Measurements from ENCODE around the gene NEURL1B. TPM values are rescaled to one million over a fixed set of nuclear protein-coding genes. Genes with fewer than 3 reads are reported as not detected.

The NEURL1B gene
- total RNA-seq, 2 donors from 2014 or later: 4.9 to 6.3 TPM

DNA sequence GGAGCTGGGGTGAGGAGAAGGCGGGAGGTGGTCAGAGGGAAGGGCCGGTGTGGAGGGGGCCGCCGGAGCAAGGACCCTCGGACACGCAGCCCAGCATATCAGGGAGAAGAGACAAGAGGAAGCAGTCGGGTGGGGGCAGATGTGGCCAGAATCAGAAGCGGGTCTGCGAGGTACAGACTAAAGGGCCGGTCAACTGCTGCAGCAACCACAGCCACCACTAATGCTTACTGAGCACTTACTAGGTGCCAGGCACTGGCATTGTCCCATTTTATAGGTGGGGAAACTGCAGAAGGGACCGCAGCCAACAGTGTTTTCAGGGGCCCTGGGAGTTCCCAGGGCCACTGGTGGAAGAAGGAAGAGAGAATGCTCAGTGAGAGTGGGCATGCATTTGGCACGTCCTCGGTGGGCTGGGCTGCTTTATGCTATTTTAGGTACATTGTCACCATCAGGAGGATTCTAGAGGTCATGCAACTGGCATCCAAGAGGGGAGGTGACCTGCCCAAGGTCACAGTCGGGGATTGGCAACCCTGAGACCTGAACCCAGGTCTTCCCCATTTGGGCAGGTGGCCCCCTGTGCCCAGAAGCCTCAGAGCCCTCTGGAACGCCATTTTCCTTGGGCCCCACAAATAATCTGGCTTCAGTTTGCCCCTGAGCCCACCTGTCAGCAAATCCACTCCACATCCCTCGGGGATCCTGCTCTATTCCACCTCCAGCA is 76.6 kb downstream of the NEURL1B start:
- no peaks in the 10 kb centered on the region for H3K9me3 Mint-ChIP-seq
- H3K27me3 ChIP-seq (ENCODE audit: control insufficient read depth, insufficient read depth, low read length, poor library complexity, severe bottlenecking): peaks cover 52% of the 10 kb centered on the region
- peaks cover 14% of the 10 kb centered on the region for H3K4me1 Mint-ChIP-seq
- TF ChIP-seq CTCF (conservative IDR thresholded peaks at IDR 0.05): no peak
- no peaks in the 10 kb centered on the region for H3K9me3 ChIP-seq (ENCODE audit: control insufficient read depth, low read length)
- no peak overlapping the region for H3K9ac ChIP-seq (ENCODE audit: extremely low read depth, low read length, poor library complexity, severe bottlenecking)
- H3K4me1 ChIP-seq (ENCODE audit: control insufficient read depth, insufficient read depth, low read length): peaks cover 3% of the 10 kb centered on the region
- H3K36me3 ChIP-seq (ENCODE audit: control insufficient read depth, insufficient read depth, low read length): no peaks in the 10 kb centered on the region
- no peak overlapping the region for H3K4me3 ChIP-seq (ENCODE audit: low read length)
- no peak for DNase-seq
- no peak overlapping the region for H3K27ac ChIP-seq (ENCODE audit: low read depth, low read length)
- no peaks in the 10 kb centered on the region for H3K36me3 Mint-ChIP-seq (ENCODE audit: low read depth)
- H3K27ac Mint-ChIP-seq: no peak overlapping the region
- H3K27me3 Mint-ChIP-seq (ENCODE audit: insufficient read depth): peaks cover 4% of the 10 kb centered on the region
- 85 to 93% methylated on average over 10 to 16 of the region's 16 CpGs for WGBS, 2 experiments (ENCODE audit: insufficient coverage in 1 of 2, insufficient read length in 1 of 2)
- no peak overlapping the region for H3K4me3 Mint-ChIP-seq

DNA sequence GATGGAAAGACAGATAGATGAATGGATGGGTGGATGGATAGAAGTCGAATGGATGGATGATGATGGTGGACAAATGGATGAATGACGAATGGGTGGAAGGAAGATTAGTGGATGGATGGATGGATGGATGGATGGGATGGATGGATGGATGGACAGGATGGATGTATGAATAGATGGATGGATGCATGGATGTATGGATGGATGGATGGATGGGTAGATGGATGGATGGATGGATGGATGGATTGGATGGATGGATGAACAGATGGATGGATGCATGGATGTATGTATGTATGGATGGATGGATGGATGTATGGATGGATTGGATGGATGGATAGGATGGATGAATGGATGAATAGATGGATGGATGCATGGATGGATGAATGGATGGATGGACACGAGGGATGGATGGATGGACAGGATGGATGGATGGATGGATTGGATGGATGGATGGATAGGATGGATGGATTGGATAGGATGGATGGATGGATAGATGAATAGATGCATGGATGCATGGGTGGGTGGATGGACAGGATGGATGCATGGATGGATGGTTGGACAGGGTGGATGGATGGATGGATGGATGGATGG is 77.6 kb downstream of the NEURL1B start:
- Mint-ChIP-seq H3K9me3 (no peaks in the 10 kb centered on the region), H3K36me3 (ENCODE audit: low read depth) (no peaks in the 10 kb centered on the region), H3K27me3 (ENCODE audit: insufficient read depth) (peaks cover 14% of the 10 kb centered on the region), H3K4me3 (no peak overlapping the region), H3K4me1 (peaks cover 17% of the 10 kb centered on the region), H3K27ac (no peak overlapping the region)
- Histone ChIP-seq H3K4me3 (ENCODE audit: low read length) (no peak overlapping the region), H3K4me1 (ENCODE audit: control insufficient read depth, insufficient read depth, low read length) (peaks cover 5% of the 10 kb centered on the region), H3K9me3 (ENCODE audit: control insufficient read depth, low read length) (no peaks in the 10 kb centered on the region), H3K27me3 (ENCODE audit: control insufficient read depth, insufficient read depth, low read length, poor library complexity, severe bottlenecking) (peaks cover 62% of the 10 kb centered on the region), H3K27ac (ENCODE audit: low read depth, low read length) (no peak overlapping the region), H3K9ac (ENCODE audit: extremely low read depth, low read length, poor library complexity, severe bottlenecking) (no peak overlapping the region), H3K36me3 (ENCODE audit: control insufficient read depth, insufficient read depth, low read length) (no peaks in the 10 kb centered on the region)
- no peak for TF ChIP-seq CTCF (conservative IDR thresholded peaks at IDR 0.05)
- 78 to 88% methylated on average over 3 of the region's 3 CpGs for WGBS, 2 experiments (ENCODE audit: insufficient coverage in 1 of 2, insufficient read length in 1 of 2)
- no peak for DNase-seq

DNA sequence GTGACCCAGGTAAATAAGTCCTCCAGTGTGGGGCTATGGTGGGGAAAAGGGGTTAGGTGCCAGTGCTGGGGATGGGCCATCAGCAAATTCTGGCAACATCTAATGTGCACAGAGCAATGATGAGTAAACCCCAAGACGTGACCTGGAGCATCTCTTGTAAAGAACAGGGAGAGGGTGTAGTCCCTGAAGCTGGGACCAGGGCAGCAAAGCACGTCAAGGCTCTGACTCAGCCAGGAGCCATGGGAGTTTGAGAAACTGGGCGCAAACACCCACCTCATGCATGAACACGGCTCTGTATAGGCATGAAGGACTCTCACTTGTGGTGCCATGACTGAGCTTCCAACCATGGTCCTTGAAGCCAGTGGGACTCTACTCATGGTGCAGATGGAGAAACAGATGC is 78.1 kb downstream of the NEURL1B start:
- no peak for DNase-seq
- Mint-ChIP-seq H3K4me1 (peaks cover 17% of the 10 kb centered on the region), H3K27me3 (ENCODE audit: insufficient read depth) (peaks cover 20% of the 10 kb centered on the region), H3K36me3 (ENCODE audit: low read depth) (no peaks in the 10 kb centered on the region), H3K27ac (no peak overlapping the region), H3K9me3 (no peaks in the 10 kb centered on the region), H3K4me3 (no peak overlapping the region)
- no peak overlapping the region for H3K4me3 ChIP-seq (ENCODE audit: low read length)
- H3K4me1 ChIP-seq (ENCODE audit: control insufficient read depth, insufficient read depth, low read length): peaks cover 5% of the 10 kb centered on the region
- no peak overlapping the region for H3K9ac ChIP-seq (ENCODE audit: extremely low read depth, low read length, poor library complexity, severe bottlenecking)
- H3K36me3 ChIP-seq (ENCODE audit: control insufficient read depth, insufficient read depth, low read length): no peaks in the 10 kb centered on the region
- peaks cover 68% of the 10 kb centered on the region for H3K27me3 ChIP-seq (ENCODE audit: control insufficient read depth, insufficient read depth, low read length, poor library complexity, severe bottlenecking)
- TF ChIP-seq CTCF (conservative IDR thresholded peaks at IDR 0.05): no peak
- WGBS, 2 experiments (ENCODE audit: insufficient coverage in 1 of 2, insufficient read length in 1 of 2): 87 to 90% methylated on average over 4 of the region's 4 CpGs
- H3K27ac ChIP-seq (ENCODE audit: low read depth, low read length): no peak overlapping the region
- H3K9me3 ChIP-seq (ENCODE audit: control insufficient read depth, low read length): no peaks in the 10 kb centered on the region

All from endodermal cell (in vitro differentiated cells).